GM12878 (cell line): ENCODE results near the gene COL9A3. TPM values are rescaled to one million over a fixed set of nuclear protein-coding genes. Genes with fewer than 3 reads are reported as not detected.

Experiments
- ATAC-seq: fragments of 200-7000 bp; cut with Tn5 transposase; 3 replicates; pipeline ENCODE4 v1.9.1; 2020; ENCODE audit warnings: mild to moderate bottlenecking, moderate library complexity
- BruUV-seq: library from RNA; stranded (reverse); fragments of 400-500 nt; replicated peaks from 2 replicates; lab custom pipeline; 2021; lab: Mats Ljungman, UMichigan
- CTCF ChIA-PET: fragments of 300-600 bp; sonication (Branson Sonifier 250); formaldehyde crosslinking; extraction: SDS; loops from one replicate; lab custom pipeline; 2021; ENCODE audit warnings: inconsistent platforms; lab: Yijun Ruan, JAX
- POLR2A ChIA-PET: fragments of 350-600 bp; formaldehyde crosslinking; extraction: SDS; loops from one replicate; lab custom pipeline; 2021; ENCODE audit warnings: inconsistent platforms; lab: Charles Lee
- RAD21 ChIA-PET: fragments of 300-600 bp; sonication (Branson Sonifier 250); formaldehyde crosslinking; loops from one replicate; lab custom pipeline; 2023; ENCODE audit warnings: antibody characterized with exemption; ENCODE audit not compliant: unreplicated experiment; lab: Charles Lee
- SMC1A ChIA-PET: fragments of 300-600 bp; sonication (Branson Sonifier 250); formaldehyde crosslinking; loops from one replicate; lab custom pipeline; 2023; ENCODE audit not compliant: unreplicated experiment, uncharacterized antibody; lab: Charles Lee
- DNase-seq: peaks from one replicate; pipeline ENCODE4 v3.0.0-alpha.2; 2011; ENCODE audit warnings: low read depth, low spot score
- FAIRE-seq: peaks from 3 replicates; lab custom pipeline; 2011; peaks lifted over from hg19 to GRCh38; lab: Jason Lieb, UNC
- H2AFZ ChIP-seq: 2 replicates; pipeline ENCODE4 v1.6.0; 2011; ENCODE audit warnings: low read depth, low read length, control low read depth; ENCODE audit not compliant: control insufficient read depth
- H3K27ac ChIP-seq: 2 replicates; pipeline ENCODE4 v1.5.1; 2011; ENCODE audit warnings: control low read depth; ENCODE audit not compliant: control insufficient read depth, insufficient read depth
- H3K27me3 ChIP-seq, 2 experiments: replicated peaks in 1 of 2; 2 replicates each; pipeline versions ENCODE4 v1.6.0 to v1.6.1; 2011; ENCODE audit warnings: low read length in 1 of 2; ENCODE audit not compliant: control insufficient read depth in 2 of 2, insufficient read depth in 2 of 2
- H3K36me3 ChIP-seq, 2 experiments: 2 replicates each; pipeline ENCODE4 v1.5.1; 2011; ENCODE audit warnings: low read length in 1 of 2; ENCODE audit not compliant: control insufficient read depth in 2 of 2, insufficient read depth in 2 of 2
- H3K4me1 ChIP-seq: 2 replicates; pipeline ENCODE4 v1.6.1; 2011; ENCODE audit warnings: mild to moderate bottlenecking, low read length, moderate library complexity, mixed read lengths; ENCODE audit not compliant: control insufficient read depth, insufficient read depth
- H3K4me2 ChIP-seq: 2 replicates; pipeline ENCODE4 v1.6.0; 2011; ENCODE audit warnings: control low read depth; ENCODE audit not compliant: control insufficient read depth, insufficient read depth
- H3K4me3 ChIP-seq: fragments of 200-600 bp; sonication (generic); 2 replicates; pipeline ENCODE4 v1.5.1; 2016
- H3K79me2 ChIP-seq: 2 replicates; pipeline ENCODE4 v1.6.0; 2011; ENCODE audit warnings: low read length; ENCODE audit not compliant: control insufficient read depth, insufficient read depth
- H3K9ac ChIP-seq: 2 replicates; pipeline ENCODE4 v1.8.0; 2011; ENCODE audit warnings: low read length, control low read depth, mixed read lengths; ENCODE audit not compliant: control insufficient read depth, insufficient read depth
- H3K9me3 ChIP-seq: replicated peaks from 3 replicates; pipeline ENCODE4 v1.5.1; 2011; ENCODE audit warnings: mild to moderate bottlenecking, low read length; ENCODE audit not compliant: control insufficient read depth, insufficient read depth
- H4K20me1 ChIP-seq: 2 replicates; pipeline ENCODE4 v1.6.0; 2011; ENCODE audit not compliant: control insufficient read depth, insufficient read depth
- ASH2L ChIP-seq: fragments of 300-600, 200-600 bp; sonication (generic); IDR thresholded peaks from 2 replicates; pipeline ENCODE4 v1.6.1; 2017; ENCODE audit warnings: low read depth, mild to moderate bottlenecking, borderline replicate concordance
- BCL11A ChIP-seq: IDR thresholded peaks from 2 replicates; pipeline ENCODE4 v1.6.1; 2011; ENCODE audit warnings: low read depth, low read length
- ETV6 ChIP-seq, 2 experiments: fragments of 450-650 bp in 1 of 2; IDR thresholded peaks in 1 of 2; conservative IDR thresholded peaks in 1 of 2; 2 replicates each; pipeline ENCODE4 v1.6.1; 2014; ENCODE audit warnings: antibody characterized with exemption in 1 of 2, borderline replicate concordance in 1 of 2, low read depth in 1 of 2, mild to moderate bottlenecking in 1 of 2, moderate library complexity in 1 of 2
- FOXM1 ChIP-seq: IDR thresholded peaks from 2 replicates; pipeline ENCODE4 v1.6.1; 2012; ENCODE audit warnings: low read depth, mild to moderate bottlenecking, inconsistent platforms, low read length, moderate library complexity
- GABPA ChIP-seq: IDR thresholded peaks from 2 replicates; pipeline ENCODE4 v1.6.1; 2014; ENCODE audit warnings: antibody characterized with exemption, low read depth, mild to moderate bottlenecking, inconsistent platforms
- PAX8 ChIP-seq: fragments of 450-650 bp; IDR thresholded peaks from 2 replicates; pipeline ENCODE4 v1.6.1; 2017; ENCODE audit warnings: mild to moderate bottlenecking, moderate library complexity
- POU2F2 ChIP-seq: IDR thresholded peaks from 3 replicates; pipeline ENCODE4 v1.6.1; 2011; ENCODE audit warnings: low read depth, mild to moderate bottlenecking, low read length, borderline replicate concordance
- SP1 ChIP-seq: IDR thresholded peaks from one replicate; pipeline ENCODE4 v1.6.1; 2011; ENCODE audit warnings: low read depth, low read length
- SRF ChIP-seq, 2 experiments: IDR thresholded peaks; 2 replicates each; pipeline ENCODE4 v1.6.1; 2011; ENCODE audit warnings: low read depth in 2 of 2, low read length in 2 of 2, mild to moderate bottlenecking in 1 of 2, moderate library complexity in 1 of 2
- TCF3 ChIP-seq: IDR thresholded peaks from 2 replicates; pipeline ENCODE4 v1.6.1; 2012; ENCODE audit warnings: low read depth, mild to moderate bottlenecking, low read length, borderline replicate concordance; ENCODE audit not compliant: insufficient read depth
- ZNF217 ChIP-seq: fragments of 450-650 bp; IDR thresholded peaks from 2 replicates; pipeline ENCODE4 v1.6.1; 2017; ENCODE audit warnings: antibody characterized with exemption, mild to moderate bottlenecking
- WGBS: methylation state at CpG from one replicate; pipeline ENCODE4 v1.1.6; 2016; ENCODE audit warnings: low lambda C conversion rate; ENCODE audit not compliant: insufficient replicate concordance, insufficient coverage; ENCODE audit errors: missing lambda C conversion rate; 5-methylcytosine and 5-hydroxymethylcytosine counted together
- in situ Hi-C: fragments of 300-500 bp; cut with MboI; formaldehyde crosslinking; loops from 9 replicates; pipeline ENCODE4 v1.14.3; 2018; ENCODE audit warnings: mixed read lengths
- intact Hi-C: fragments of 100-400 bp; cut with micrococcal nuclease; formaldehyde crosslinking; loops from one replicate; pipeline ENCODE4 v1.14.2; 2022; ENCODE audit not compliant: unreplicated experiment
- polyA plus RNA-seq, 11 experiments: library from polyadenylated mRNA; depleted of rRNA in 4 of 11; unstranded in 6 of 11; stranded (reverse) in 5 of 11; fragments of >200 nt; fragmentation: Nextera tagmentation in 4 of 11; fragmentation: Illumina TruSeq in 1 of 11; extraction: Ambion mirVana in 4 of 11; extraction: Trizol in 1 of 11; gene quantifications; 1 replicate in 1 of 11; 2 replicates in 10 of 11; pipeline versions ENCODE4 v1.2.1 to v1.2.3, GENCODE V29; 2011 to 2016; ENCODE audit warnings: inconsistent platforms in 2 of 11, missing spikeins in 2 of 11, low read depth in 1 of 11
- total RNA-seq, 4 experiments: library from RNA; depleted of rRNA in 3 of 4; stranded (reverse); fragments of >200 nt in 3 of 4; fragmentation: Illumina TruSeq in 1 of 4; extraction: Trizol in 1 of 4; gene quantifications; 2 replicates each; pipeline versions ENCODE4 v1.2.1 to v1.2.3, GENCODE V29; 2013 to 2021
- TF ChIP-seq, protein P1 (sequence below): fragments of 450-650 bp; formaldehyde crosslinking; IDR thresholded peaks from 2 replicates; pipeline ENCODE4 v1.5.0; 2022; ENCODE audit warnings: mild to moderate bottlenecking, missing genetic modification characterization
- TF ChIP-seq, protein P2 (sequence below): fragments of 450-650 bp; IDR thresholded peaks from 2 replicates; pipeline ENCODE4 v1.6.1; 2017; ENCODE audit warnings: mild to moderate bottlenecking, low read depth, inconsistent platforms; ENCODE audit not compliant: poor library complexity, severe bottlenecking

The COL9A3 gene
- total and polyA plus RNA-seq, 10 of the 15 experiments (the other 5 are each of a cell fraction or from before 2014, with no cell fraction given) = 0.09 to 1.7 (median 0.63) TPM; not detected in 1

- FAIRE-seq = no peak
- no peaks in the 10 kb centered on the region for H3K79me2 ChIP-seq
- no peak overlapping the region for H3K9ac ChIP-seq
- no TSS peak for BruUV-seq
- no peaks in the 10 kb centered on the region; a peak in 1 of 4 replicates for H3K27me3 ChIP-seq
- ChIA-PET RAD21 (no interaction called here), SMC1A (no interaction called here), CTCF (interaction anchor here (0.6 to 0.9 kb wide), 2 partner anchors 19 to 382 kb away, joined by 3 to 5 read pairs; no protein-coding TSS in a partner anchor), POLR2A (no interaction called here)
- H4K20me1 ChIP-seq = no peaks in the 10 kb centered on the region; the same call in 1 of the 2 replicates
- no peak for ATAC-seq
- no peak overlapping the region for H3K4me2 ChIP-seq
- DNase-seq = no peak
- in situ Hi-C loops = no loop called here
- peaks cover 6% of the 10 kb centered on the region for H3K4me1 ChIP-seq
- H3K9me3 ChIP-seq = no peaks in the 10 kb centered on the region
- H3K36me3 ChIP-seq = peaks cover 0 to 3% of the 10 kb centered on the region in 2 experiments; a peak in 1 of 4 replicates
- intact Hi-C loops = no loop called here
- no peak overlapping the region for H2AFZ ChIP-seq
- no peak overlapping the region for H3K4me3 ChIP-seq
- no peak overlapping the region for H3K27ac ChIP-seq
- 76% methylated on average over 16 of the region's 16 CpGs for WGBS
- no peak for TF ChIP-seq SRF (IDR thresholded peaks at IDR 0.05; ENCODE audit: low read depth in 2 of 2, low read length in 2 of 2)
- no peak for TF ChIP-seq TCF3
- no peak for TF ChIP-seq SP1
- TF ChIP-seq, protein P1, sequence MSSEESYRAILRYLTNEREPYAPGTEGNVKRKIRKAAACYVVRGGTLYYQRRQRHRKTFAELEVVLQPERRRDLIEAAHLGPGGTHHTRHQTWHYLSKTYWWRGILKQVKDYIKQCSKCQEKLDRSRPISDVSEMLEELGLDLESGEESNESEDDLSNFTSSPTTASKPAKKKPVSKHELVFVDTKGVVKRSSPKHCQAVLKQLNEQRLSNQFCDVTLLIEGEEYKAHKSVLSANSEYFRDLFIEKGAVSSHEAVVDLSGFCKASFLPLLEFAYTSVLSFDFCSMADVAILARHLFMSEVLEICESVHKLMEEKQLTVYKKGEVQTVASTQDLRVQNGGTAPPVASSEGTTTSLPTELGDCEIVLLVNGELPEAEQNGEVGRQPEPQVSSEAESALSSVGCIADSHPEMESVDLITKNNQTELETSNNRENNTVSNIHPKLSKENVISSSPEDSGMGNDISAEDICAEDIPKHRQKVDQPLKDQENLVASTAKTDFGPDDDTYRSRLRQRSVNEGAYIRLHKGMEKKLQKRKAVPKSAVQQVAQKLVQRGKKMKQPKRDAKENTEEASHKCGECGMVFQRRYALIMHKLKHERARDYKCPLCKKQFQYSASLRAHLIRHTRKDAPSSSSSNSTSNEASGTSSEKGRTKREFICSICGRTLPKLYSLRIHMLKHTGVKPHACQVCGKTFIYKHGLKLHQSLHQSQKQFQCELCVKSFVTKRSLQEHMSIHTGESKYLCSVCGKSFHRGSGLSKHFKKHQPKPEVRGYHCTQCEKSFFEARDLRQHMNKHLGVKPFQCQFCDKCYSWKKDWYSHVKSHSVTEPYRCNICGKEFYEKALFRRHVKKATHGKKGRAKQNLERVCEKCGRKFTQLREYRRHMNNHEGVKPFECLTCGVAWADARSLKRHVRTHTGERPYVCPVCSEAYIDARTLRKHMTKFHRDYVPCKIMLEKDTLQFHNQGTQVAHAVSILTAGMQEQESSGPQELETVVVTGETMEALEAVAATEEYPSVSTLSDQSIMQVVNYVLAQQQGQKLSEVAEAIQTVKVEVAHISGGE (CRISPR knock-in tag) = no peak
- TF ChIP-seq FOXM1 = no peak
- TF ChIP-seq PAX8 = no peak
- no peak for TF ChIP-seq BCL11A
- TF ChIP-seq, protein P2, sequence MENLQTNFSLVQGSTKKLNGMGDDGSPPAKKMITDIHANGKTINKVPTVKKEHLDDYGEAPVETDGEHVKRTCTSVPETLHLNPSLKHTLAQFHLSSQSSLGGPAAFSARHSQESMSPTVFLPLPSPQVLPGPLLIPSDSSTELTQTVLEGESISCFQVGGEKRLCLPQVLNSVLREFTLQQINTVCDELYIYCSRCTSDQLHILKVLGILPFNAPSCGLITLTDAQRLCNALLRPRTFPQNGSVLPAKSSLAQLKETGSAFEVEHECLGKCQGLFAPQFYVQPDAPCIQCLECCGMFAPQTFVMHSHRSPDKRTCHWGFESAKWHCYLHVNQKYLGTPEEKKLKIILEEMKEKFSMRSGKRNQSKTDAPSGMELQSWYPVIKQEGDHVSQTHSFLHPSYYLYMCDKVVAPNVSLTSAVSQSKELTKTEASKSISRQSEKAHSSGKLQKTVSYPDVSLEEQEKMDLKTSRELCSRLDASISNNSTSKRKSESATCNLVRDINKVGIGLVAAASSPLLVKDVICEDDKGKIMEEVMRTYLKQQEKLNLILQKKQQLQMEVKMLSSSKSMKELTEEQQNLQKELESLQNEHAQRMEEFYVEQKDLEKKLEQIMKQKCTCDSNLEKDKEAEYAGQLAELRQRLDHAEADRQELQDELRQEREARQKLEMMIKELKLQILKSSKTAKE = no peak
- no peak for TF ChIP-seq ZNF217
- no peak for TF ChIP-seq ASH2L
- no peak for TF ChIP-seq ETV6 (conservative IDR thresholded peaks at IDR 0.05 in 1 of 2, IDR thresholded peaks at IDR 0.05 in 1 of 2; ENCODE audit: borderline replicate concordance in 1 of 2, low read depth in 1 of 2)
- TF ChIP-seq POU2F2 = no peak
- no peak for TF ChIP-seq GABPA
Observed at GRCh38 chr20:62841705-62842212, 24.9 kb downstream of the COL9A3 start.
